Measurements from ENCODE around the gene NASP.

The NASP gene

DNA sequence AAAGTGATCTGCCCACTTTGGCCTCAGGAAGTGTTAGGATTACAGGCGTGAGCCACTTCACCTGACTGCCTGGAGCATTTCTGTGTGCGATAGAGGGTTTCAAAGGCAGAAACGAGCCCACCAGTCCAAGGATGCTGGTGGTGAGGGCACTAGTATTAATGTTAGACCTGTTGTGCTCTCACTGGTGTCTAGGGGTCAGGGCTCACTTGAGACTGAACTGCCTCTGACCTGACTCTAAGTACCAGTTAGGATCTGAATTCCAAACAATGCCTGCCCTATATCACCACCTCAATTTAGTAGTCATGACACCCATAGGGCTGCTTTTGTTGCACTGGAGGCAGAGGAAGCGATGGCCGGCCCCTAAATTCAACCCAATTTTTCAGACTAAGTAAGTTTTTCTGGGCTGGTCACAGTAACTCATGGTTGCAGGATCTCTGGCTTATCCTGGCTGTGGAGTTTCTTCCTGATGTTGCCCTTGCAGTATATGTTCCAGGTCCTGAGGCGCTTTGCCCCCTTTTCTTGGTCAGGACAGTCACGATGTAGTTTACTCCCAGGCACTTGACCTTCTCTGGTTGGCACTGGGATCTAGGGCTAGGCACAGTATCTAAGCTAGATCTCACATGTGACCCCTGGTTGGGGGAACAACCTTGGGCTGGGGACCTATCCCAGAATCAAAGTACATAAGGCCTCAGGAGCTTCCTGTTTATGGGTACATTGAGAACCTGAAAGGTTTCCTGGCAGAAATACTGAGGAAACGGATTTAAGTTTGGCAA is 35.5 kb downstream of the NASP start:
- DNase-seq (ENCODE audit: low read depth in 2 of 2) = no peak

GRCh38 chr1:45620588-45621500 is 37.0 kb downstream of the NASP start:
- DNase-seq (ENCODE audit: low read depth in 2 of 2) = no peak

GRCh38 chr1:45621501-45621836 is 37.6 kb downstream of the NASP start:
- no peak for DNase-seq (ENCODE audit: low read depth in 2 of 2)

DNA sequence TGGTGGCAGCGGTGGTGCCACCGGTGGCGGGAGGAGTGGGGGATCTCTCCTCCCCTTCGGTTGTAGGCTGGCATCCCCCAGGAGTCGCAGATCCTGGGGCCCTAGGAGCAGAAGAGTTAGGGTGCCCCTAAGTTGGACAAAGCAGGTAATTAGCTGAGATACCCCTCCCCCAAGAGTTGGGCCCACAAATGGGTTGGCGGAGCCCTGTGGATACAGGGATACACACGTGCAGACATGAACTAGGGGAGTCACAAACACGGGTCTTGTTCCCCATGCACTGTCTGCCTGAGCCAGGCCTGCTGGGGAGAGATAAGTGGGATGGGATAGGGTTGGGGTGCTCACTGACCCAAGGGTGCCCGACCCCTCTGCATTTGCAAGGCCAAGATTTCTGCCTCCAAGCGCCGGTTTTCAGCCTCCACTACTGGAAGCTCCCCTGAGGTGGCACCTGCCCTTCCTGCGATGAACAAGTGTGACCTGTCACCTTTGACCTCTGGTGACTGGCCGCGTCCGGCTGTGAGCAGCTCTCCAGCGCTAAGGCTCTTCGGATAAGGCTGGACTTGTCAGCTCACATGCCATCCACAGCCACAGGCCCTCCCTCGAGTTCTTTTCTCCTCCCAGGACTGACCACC is 38.2 kb downstream of the NASP start:
- DNase-seq (ENCODE audit: low read depth in 2 of 2) = no peak

- DNase-seq (ENCODE audit: low read depth in 2 of 2) = no peak
These were observed 38.9 kb downstream of the NASP start for GRCh38 chr1:45622524-45623394.

- no peak for DNase-seq (ENCODE audit: low read depth in 2 of 2)
These were observed 40.1 kb downstream of the NASP start, which contains the start of gene CCDC17 for GRCh38 chr1:45623972-45624371. TSS of gene CCDC17 (minus strand) at chr1:45624054. CDS start at chr1:45623909, 145 bp downstream.

DNA sequence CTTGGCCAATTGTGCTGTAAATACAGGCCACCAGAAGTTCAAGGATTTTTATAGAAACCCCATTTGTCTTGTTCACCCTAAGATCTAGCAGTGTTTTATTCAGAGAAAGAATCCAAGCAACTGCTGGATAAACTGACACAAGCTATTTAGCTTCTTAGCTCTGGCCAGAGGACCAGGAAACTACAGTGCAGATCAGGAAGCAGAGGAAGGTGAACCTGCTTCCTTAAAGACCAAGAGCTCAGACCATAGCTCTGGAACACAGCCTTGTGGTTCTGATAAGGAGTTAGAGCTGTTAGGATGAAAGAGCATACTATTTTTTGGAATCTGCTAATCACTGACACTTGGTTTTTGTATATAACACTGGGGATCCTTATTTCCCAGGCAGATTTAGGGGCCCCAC is 45.2 kb downstream of the NASP start:
- no peak for DNase-seq (ENCODE audit: low read depth in 2 of 2)

DNA sequence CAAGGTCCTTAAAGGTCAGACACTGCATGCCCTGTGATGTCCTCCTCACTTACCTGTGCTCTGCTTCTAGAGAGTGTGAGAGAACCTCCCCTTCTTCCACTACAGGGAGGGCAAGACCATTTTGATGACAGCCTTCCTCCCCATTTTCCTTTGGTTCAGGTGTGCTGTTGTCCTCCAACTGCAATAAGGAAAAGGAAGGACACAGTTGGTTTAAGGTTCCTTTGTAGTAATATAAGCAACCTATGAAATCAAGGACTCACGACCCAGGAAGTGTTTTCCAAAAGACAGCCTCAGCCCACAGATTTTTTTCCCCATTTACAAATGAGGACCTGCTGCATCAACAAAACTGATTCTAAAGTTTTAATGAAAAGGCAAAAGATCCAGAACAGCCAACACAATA is 46.6 kb downstream of the NASP start:
- no peak for DNase-seq (ENCODE audit: low read depth in 2 of 2)

GRCh38 chr1:45635211-45635610 is 51.4 kb downstream of the NASP start:
- DNase-seq (ENCODE audit: low read depth in 2 of 2) = no peak

GRCh38 chr1:45640293-45640692 is 56.5 kb downstream of the NASP start:
- DNase-seq (ENCODE audit: low read depth in 2 of 2) = no peak

DNA sequence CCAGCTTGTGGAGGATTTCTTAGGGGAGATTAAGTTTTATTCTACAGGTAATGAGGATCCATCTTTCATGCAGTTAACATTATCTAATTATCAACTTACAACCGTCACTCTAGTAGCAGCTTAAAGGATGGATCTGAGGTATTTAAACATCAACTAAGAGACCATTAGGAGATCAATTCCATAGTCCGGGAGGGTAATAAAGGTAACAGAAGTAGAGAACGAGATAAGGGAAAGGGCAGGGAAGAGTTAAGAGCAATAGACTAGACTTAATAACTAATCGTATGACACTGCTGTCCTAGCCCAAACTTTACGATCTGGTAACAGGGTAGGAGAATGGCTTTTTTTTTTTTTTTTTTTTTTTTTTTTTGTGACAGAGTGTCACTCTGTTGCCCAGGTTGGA is 59.5 kb downstream of the NASP start:
- no peak for DNase-seq (ENCODE audit: low read depth in 2 of 2)

- DNase-seq (ENCODE audit: low read depth in 2 of 2) = no peak
These were observed 60.1 kb downstream of the NASP start for GRCh38 chr1:45643978-45644377.

- DNase-seq (ENCODE audit: low read depth in 2 of 2) = no peak
These were observed 60.8 kb downstream of the NASP start for GRCh38 chr1:45644661-45645060.

GRCh38 chr1:45647248-45648021 is 63.6 kb downstream of the NASP start:
- DNase-seq (ENCODE audit: low read depth in 2 of 2) = no peak

GRCh38 chr1:45654540-45655280 is 70.9 kb downstream of the NASP start:
- no peak for DNase-seq (ENCODE audit: low read depth in 2 of 2)

DNA sequence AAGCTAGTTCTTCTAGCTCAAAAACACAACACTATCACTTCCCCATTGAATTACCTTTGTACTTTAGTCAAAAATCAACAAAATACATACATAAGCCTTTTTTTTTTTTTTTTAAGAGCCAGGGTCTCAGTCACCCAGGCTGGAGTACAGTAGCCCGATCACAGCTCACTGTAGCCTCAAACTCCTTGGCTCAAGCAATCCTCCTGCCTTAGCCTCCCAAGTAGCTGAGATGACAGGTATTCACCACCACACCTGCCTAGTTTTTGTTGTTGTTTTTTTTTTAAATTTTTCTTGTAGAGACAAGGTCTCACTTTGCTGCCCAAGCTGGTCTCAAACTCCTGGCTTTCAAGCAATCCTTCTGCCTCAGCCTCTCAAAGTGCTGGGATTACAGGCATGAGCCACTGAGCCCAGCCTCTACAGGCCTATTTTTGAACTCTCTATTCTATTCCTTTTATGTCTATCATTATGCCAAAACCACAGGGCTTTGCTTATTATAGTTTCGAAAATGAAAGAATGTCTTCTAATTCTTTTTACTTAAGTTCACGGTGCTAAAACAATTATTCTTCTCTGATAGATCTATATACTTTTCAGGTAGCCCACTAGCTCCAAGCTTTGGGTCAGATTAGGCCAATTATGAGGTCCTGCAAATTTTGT is 72.9 kb downstream of the NASP start:
- DNase-seq (ENCODE audit: low read depth in 2 of 2) = no peak

DNA sequence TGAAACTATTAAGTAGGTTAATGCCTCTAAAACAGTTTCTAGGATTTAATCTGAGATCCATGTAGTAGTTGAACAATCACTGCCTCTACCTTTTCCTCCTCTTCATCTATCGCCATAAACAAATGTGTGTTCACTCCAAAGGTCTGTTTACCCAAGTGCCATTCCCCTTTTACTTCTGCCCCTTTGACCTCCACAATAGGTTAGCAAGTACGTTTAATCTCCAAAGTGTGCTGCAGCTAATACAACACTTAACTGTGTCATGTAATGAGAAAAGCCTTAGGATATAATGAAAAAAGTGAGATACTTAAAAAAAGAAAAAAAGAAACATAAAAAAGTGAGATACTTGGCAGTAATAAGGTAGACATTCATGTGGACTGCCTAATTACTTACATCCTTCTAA is 74.3 kb downstream of the NASP start:
- DNase-seq (ENCODE audit: low read depth in 2 of 2) = no peak

- DNase-seq (ENCODE audit: low read depth in 2 of 2) = no peak
These were observed 75.4 kb downstream of the NASP start for GRCh38 chr1:45659222-45659621.

GRCh38 chr1:45660336-45660735 is 76.5 kb downstream of the NASP start:
- no peak for DNase-seq (ENCODE audit: low read depth in 2 of 2)

- no peak for DNase-seq (ENCODE audit: low read depth in 2 of 2)
These were observed 83.0 kb downstream of the NASP start for GRCh38 chr1:45666836-45667235.
